NCI-H748 (cell line): ENCODE measurements around the gene SLC24A3.
A peak's percentile ranks its signal among the peaks of the same experiment; 100 is the strongest.

Experiments
- DNase-seq: peaks from one replicate; lab custom pipeline; 2025; ENCODE audit not compliant: unreplicated experiment; lab: John Stamatoyannopoulos, UW

SLC24A3 gene

DNA sequence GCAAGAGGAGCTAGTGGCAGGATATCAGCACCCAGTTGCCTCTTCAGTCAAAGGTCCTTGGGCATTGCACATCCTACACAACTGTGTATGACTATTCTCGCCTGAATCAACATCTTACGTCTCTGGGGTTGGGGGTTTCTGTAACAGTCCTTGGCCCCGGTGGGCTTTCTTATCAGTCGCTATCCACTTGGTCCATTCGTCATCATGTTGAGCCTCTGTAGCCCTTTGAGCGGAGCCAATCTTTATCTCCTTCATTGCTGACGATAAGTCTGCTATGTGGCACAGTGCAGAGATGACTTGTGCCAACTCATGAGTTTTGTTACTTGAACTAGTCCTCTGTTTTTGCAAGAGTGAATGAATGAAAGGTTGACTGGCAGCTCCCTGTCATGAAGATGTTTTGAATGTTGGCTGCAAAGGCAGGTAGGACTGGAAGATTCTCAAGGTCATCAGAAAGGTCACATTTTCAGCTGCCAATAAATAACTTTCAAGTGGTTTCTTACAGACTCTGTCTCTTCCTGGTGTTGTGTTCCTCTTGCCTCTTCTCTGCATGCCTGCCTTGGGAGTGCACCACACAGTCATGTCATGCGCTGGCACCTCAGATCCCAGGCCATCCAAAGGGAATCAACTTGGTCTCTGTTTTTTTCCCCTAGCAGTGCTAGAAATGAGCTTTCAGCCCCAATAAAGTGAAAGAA is 238.9 kb downstream of the SLC24A3 start:
- no peak for DNase-seq

DNA sequence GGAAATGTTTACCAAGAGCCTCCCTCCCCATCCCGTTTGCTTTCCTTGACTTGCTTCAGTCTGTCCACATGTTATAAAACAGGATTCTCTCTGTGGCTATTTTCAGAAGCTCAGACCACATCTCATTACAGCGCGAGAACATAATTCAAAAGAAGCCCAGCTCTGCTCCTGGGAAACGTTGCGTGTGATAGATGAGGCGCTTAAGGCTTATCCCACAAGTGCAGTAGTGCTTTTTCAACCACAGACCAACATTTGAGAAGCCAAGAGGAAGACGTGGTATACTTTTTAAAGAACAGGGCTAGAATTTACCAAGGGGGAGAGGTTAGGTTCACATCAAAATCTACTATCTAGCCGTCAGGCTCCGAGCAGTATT is 239.5 kb downstream of the SLC24A3 start:
- DNase-seq: no peak

- no peak for DNase-seq
Measured at GRCh38 chr20:19453410-19453809, 241.0 kb downstream of the SLC24A3 start.

- no peak for DNase-seq
Measured at GRCh38 chr20:19453862-19454261, 241.4 kb downstream of the SLC24A3 start.

DNA sequence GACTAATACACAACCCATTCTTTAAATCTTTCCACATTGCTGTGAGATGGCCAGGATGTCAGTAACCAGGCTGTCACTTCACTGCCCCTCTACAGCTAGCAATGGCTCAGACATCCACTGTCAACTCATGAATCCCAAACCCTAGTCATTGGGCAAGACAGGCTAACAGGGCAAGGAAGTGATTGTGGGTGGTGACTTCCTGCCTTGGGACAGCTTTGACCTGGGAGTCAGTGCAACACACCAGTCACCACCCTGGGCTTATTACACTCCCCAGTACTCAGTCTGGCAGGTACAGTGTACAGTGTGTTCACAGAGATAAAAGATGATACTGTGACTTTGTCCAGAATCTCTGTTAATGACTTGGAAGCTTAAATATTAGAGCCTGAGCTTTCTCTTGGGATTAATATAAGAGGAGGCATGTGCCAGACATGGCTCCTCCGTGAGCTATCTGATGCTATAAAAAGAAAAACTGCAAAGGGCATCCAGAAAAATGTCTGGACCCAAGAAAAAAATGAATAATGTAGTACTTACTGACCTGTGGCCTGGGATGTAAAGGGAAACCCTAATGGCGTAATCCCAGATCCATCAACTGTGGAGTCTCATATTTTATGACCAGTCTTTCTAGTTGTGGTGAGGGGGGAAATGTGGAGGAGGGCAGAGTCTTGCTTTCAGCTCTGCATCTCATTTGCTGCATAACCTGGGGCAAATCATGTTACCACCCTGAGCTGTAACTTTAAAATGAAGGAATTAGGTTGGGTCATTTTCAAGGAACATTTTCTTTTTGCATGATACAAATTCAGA is 244.4 kb downstream of the SLC24A3 start:
- no peak for DNase-seq

DNA sequence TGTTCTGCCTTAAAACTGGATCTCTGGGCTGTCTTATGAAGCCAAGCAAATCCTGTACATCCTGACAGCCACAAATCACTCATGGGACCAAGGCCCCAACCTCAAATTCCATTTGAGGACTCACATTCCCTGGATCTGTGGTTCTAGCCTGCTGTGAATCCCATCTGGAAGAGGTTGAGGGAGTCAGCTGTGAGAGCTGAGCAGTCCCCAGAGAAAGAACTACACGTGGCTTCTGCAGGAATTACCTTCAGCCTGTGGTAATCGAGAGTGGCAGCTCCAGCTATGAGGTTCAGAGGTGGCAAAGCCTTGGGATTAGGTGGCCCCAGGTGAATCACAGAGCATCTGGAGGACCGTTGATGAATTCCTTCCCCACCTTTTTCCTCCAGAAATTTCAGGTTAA is 245.2 kb downstream of the SLC24A3 start:
- DNase-seq: no peak

DNA sequence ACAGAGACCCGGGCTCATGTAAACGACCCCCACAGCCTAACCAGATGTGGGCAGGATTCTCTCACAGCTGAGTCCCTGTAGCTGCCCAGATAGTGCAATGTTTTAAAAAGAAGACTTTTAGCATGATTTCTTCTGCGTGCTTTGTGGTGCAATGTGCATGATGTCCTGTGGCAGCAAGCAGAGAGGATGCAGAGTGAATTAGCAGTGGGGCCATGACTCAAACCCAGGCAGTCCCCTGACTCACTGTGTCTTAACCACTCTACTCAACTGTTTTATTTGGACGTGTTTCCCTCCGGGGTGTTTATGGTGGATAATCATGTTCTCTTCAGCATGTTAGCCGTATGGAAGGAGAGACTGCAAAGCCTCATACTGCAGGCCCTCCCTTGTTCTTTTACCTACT is 247.9 kb downstream of the SLC24A3 start:
- no peak for DNase-seq

DNA sequence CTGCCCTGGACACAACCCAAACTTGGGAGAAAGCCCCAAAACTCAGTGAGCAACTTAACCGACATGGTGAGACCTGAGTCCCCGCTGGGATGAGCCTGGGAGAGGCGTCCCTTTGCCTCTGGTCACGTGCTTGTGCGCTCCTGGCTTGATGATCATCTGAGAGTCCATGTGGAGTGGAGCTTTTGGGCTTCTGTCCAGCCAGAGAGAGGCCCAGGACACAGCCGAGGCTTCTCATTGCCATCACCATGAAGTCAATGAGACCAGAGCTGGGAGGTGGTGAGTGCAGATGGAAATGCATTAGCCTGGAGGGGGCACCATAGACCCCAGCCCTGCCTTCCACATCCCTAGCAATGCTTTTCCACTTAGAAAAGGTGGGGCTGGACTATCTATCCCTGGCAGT is 250.0 kb downstream of the SLC24A3 start:
- no peak for DNase-seq

- no peak for DNase-seq
Measured at GRCh38 chr20:19463597-19463996, 251.2 kb downstream of the SLC24A3 start.

GRCh38 chr20:19465536-19465935 is 253.1 kb downstream of the SLC24A3 start:
- DNase-seq: no peak

- DNase-seq: no peak
Measured at GRCh38 chr20:19466206-19466928, 253.9 kb downstream of the SLC24A3 start.

GRCh38 chr20:19473216-19473921 is 260.9 kb downstream of the SLC24A3 start:
- DNase-seq: no peak

DNA sequence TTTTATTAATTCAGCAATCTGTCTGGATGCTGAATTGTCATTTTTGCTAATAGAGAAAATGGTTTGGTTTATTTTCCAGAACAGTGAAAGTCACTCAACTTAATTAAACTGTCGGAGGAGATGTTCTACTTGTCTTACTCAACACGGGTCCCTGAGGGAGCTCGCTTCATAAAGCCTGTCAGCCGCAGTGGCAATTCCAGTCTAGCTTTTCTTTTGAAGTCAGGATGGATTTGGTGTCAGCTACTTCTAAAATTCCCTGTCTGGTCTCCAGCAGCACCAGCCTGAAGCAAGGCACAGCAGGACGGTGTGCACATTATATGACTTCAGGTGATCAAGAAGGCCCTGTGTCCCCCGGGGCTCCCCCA is 261.5 kb downstream of the SLC24A3 start:
- DNase-seq: no peak

GRCh38 chr20:19478320-19478895 is 266.0 kb downstream of the SLC24A3 start:
- no peak for DNase-seq

- no peak for DNase-seq
Measured at GRCh38 chr20:19482726-19483125, 270.3 kb downstream of the SLC24A3 start.

DNA sequence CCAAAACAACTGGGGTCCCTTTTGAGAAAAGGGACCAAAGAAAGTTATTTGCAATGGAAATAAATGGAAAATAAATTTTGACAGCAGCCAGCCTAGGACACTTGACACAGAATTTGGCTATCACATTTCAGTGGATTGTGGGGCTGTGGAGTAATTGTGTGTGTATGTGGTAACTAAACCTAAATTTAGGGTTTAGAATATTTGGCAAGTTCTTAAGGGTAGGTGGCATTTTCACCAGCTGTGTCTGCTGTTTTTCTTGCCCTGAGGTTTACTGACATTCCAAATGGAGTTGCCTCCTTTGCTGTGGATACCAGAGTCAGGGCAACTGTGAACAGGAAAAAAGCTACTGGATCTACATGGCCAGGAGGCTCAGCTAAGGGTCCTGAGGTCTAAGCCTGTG is 270.9 kb downstream of the SLC24A3 start:
- no peak for DNase-seq

DNA sequence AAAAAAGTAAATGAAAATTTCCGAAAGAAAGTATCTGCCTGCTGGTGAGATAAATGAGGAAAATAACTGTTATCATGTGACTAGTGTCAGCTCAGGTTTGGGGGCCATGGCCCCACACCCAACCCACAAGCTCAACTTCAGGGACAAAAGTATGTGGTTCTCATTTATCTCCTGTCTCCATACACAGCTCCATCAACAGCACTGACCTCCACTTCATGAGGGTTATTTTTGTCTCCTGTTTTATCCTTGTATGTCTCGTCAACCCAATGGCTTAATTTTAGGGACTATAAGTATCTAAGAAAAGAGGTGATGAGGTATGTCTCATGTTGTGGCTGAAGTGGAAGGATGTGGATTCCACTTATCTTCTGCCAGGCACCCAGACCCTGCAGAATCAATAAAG is 274.0 kb downstream of the SLC24A3 start:
- no peak for DNase-seq

DNA sequence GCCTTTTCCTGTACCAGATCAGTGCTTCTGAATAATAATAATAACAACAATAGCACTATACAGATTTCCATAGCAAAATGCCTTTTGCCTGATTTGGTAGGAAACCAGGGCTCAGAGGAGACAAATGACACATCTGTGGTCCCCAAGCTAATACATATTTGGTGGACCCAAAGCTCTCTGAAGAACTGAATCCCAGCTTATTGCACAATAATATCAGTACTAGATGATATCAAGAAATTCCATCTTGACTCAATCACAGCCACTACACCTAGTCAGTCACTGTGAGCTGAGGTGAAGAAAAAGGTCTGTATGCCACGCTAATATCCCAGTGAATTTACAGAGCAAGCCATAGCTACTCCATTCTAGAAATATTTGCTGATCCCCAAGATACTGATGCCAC is 275.0 kb downstream of the SLC24A3 start:
- DNase-seq: no peak

GRCh38 chr20:19491241-19491640 is 278.8 kb downstream of the SLC24A3 start:
- DNase-seq: no peak

DNA sequence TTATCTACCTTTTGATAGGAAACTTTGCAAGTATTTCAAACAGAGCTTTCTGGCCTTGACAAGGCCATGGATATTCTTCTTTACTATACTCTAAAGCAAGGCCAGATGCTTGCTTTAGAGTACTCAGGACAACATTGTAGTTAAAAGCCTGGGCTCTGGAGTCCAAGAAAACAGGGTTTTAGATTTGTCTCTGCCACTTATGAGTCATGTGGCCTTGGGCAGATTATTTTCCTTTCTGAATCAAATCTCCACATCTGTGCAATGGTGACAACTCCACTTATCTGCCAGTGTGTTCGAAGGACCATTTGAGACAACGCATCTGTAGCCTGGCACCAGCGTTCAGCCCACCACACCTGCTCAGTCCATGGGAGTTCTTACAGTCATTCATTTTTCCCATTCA is 279.7 kb downstream of the SLC24A3 start:
- no peak for DNase-seq

- DNase-seq: peak; percentile 80
Measured at GRCh38 chr20:19492687-19493336, 280.4 kb downstream of the SLC24A3 start.
